GM13976 (cell line): ENCODE measurements around the gene FNBP1.

Experiments used
- DNase-seq: peaks from one replicate; pipeline ENCODE4 v3.0.0; 2012; ENCODE audit warnings: low spot score
- CTCF ChIP-seq: IDR thresholded peaks from 2 replicates; pipeline ENCODE4 v1.5.1; 2012; ENCODE audit warnings: borderline replicate concordance, mild to moderate bottlenecking; ENCODE audit not compliant: insufficient read depth; ENCODE audit errors: extremely low read depth, missing control alignments, control extremely low read depth
- in situ Hi-C: fragments of 300-500 bp; cut with MboI; formaldehyde crosslinking; loops from one replicate; pipeline ENCODE4 v1.12.0; 2022; ENCODE audit warnings: low sequenced_read_pairs, mixed read lengths, inconsistent platforms; ENCODE audit not compliant: unreplicated experiment

Gene FNBP1

GRCh38 chr9:130050462-130050861 lies 7.5 kb upstream of the FNBP1 start:
- no peak for DNase-seq
- TF ChIP-seq CTCF: no peak
- in situ Hi-C loops: no loop called here

GRCh38 chr9:130049431-130050210 lies 6.6 kb upstream of the FNBP1 start:
- in situ Hi-C loops: no loop called here
- DNase-seq: no peak
- TF ChIP-seq CTCF: no peak

- in situ Hi-C loops: no loop called here
- no peak for DNase-seq
- no peak for TF ChIP-seq CTCF
Observed at GRCh38 chr9:130045725-130046450, 2.9 kb upstream of the FNBP1 start.

GRCh38 chr9:130043654-130044623 lies 950 bp upstream of the FNBP1 start:
- no peak for DNase-seq
- TF ChIP-seq CTCF: no peak
- in situ Hi-C loops: no loop called here

- no peak for DNase-seq
Observed at GRCh38 chr9:130042406-130042884, 544 bp downstream of the FNBP1 start.

More at GRCh38 chr9:130042406-130042884, 544 bp downstream of the FNBP1 start:
- in situ Hi-C loops: no loop called here
- no peak for TF ChIP-seq CTCF
